Panc1 (cell line): Measurements from ENCODE around the gene PREP.

Experiments used
- SIN3A ChIP-seq: IDR thresholded peaks from 2 replicates; pipeline ENCODE4 v1.6.1; 2012; ENCODE audit warnings: low read depth, mild to moderate bottlenecking, low read length, moderate library complexity, borderline replicate concordance; ENCODE audit not compliant: insufficient read depth
- TF ChIP-seq, protein P1 (sequence below): fragments of 450-650 bp; IDR thresholded peaks from 2 replicates; pipeline ENCODE4 v1.5.1; 2017; ENCODE audit warnings: mild to moderate bottlenecking
- TF ChIP-seq, protein P2 (sequence below), 2 experiments: IDR thresholded peaks; 2 replicates each; pipeline ENCODE4 v1.6.1; 2011 to 2012; ENCODE audit warnings: low read depth in 2 of 2, control low read depth in 1 of 2, low read length in 1 of 2, mild to moderate bottlenecking in 1 of 2, moderate library complexity in 1 of 2; ENCODE audit not compliant: insufficient read depth in 1 of 2

DNA sequence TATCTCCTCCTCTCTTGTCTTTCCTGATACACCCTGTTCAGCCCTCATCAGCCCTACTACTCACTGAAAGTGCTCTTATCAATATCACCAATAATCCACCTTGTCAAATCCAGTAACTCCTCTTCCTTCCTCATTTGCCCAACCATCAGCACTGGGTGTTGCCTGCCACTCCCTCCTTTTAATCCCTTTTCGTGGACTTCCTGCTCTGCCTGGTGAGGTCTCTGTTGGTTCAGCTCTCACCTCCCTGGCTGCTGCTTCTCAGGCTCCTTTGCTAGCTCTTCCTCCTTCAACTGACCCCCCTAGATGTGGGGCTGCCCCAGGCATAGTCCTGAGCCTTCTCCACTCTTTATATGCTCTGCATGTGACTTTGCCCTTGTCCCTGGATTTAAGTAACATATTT is 92.5 kb downstream of the PREP start:
- TF ChIP-seq, protein P1, sequence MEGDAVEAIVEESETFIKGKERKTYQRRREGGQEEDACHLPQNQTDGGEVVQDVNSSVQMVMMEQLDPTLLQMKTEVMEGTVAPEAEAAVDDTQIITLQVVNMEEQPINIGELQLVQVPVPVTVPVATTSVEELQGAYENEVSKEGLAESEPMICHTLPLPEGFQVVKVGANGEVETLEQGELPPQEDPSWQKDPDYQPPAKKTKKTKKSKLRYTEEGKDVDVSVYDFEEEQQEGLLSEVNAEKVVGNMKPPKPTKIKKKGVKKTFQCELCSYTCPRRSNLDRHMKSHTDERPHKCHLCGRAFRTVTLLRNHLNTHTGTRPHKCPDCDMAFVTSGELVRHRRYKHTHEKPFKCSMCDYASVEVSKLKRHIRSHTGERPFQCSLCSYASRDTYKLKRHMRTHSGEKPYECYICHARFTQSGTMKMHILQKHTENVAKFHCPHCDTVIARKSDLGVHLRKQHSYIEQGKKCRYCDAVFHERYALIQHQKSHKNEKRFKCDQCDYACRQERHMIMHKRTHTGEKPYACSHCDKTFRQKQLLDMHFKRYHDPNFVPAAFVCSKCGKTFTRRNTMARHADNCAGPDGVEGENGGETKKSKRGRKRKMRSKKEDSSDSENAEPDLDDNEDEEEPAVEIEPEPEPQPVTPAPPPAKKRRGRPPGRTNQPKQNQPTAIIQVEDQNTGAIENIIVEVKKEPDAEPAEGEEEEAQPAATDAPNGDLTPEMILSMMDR: no peak
- TF ChIP-seq, protein P2, sequence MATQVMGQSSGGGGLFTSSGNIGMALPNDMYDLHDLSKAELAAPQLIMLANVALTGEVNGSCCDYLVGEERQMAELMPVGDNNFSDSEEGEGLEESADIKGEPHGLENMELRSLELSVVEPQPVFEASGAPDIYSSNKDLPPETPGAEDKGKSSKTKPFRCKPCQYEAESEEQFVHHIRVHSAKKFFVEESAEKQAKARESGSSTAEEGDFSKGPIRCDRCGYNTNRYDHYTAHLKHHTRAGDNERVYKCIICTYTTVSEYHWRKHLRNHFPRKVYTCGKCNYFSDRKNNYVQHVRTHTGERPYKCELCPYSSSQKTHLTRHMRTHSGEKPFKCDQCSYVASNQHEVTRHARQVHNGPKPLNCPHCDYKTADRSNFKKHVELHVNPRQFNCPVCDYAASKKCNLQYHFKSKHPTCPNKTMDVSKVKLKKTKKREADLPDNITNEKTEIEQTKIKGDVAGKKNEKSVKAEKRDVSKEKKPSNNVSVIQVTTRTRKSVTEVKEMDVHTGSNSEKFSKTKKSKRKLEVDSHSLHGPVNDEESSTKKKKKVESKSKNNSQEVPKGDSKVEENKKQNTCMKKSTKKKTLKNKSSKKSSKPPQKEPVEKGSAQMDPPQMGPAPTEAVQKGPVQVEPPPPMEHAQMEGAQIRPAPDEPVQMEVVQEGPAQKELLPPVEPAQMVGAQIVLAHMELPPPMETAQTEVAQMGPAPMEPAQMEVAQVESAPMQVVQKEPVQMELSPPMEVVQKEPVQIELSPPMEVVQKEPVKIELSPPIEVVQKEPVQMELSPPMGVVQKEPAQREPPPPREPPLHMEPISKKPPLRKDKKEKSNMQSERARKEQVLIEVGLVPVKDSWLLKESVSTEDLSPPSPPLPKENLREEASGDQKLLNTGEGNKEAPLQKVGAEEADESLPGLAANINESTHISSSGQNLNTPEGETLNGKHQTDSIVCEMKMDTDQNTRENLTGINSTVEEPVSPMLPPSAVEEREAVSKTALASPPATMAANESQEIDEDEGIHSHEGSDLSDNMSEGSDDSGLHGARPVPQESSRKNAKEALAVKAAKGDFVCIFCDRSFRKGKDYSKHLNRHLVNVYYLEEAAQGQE (IDR thresholded peaks at IDR 0.05; ENCODE audit: insufficient read depth in 1 of 2, low read depth in 2 of 2, low read length in 1 of 2): no peak
- no peak for TF ChIP-seq SIN3A
